DLD1 (cell line): ENCODE results near the gene SYTL1.

ENCODE experiments used
- in situ Hi-C: cut with HindIII; loops from 2 replicates; pipeline ENCODE4 v1.10.0; 2017; ENCODE audit warnings: low sequenced_read_pairs

The SYTL1 gene, protein sequence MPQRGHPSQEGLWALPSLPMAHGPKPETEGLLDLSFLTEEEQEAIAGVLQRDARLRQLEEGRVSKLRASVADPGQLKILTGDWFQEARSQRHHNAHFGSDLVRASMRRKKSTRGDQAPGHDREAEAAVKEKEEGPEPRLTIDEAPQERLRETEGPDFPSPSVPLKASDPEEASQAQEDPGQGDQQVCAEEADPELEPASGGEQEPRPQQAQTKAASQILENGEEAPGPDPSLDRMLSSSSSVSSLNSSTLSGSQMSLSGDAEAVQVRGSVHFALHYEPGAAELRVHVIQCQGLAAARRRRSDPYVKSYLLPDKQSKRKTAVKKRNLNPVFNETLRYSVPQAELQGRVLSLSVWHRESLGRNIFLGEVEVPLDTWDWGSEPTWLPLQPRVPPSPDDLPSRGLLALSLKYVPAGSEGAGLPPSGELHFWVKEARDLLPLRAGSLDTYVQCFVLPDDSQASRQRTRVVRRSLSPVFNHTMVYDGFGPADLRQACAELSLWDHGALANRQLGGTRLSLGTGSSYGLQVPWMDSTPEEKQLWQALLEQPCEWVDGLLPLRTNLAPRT

DNA sequence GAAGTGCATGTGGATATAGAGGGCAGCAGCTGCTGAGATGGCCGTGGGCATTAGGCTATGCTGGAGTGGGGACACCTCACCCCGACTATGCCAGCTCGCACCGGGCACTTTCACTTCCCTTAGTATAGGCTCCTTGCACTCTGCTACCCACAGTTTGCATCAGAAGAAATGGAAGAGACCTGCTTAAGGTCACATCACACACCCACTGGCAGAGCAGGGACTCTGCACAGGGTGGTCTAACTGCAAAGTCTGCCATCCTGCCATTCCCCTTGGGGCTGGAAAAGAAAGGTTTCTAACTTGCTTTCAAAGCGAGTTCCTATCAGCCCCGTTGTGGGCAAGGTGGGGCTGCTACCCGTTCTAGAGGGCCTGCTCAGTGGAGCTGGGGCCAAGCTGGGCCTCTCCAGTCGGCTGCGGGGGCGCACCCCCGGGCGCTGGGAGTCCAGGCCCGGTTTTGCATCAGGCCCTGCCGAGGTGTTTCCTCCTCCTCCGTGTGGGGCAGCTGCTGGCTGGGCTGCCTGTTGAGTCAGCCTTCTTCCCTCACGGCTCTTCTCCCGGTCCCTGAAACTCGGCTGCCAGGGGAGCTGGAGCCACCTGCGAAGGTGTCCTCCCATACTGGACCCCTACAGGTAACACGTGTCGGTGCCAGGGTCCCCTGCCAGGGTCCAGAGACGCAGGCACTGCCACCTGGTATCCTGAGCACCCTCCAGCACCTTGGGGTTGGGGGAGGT lies at the start of gene SYTL1:
Gene SYTL1 (plus strand): TSS at position 498 of the 728 bp plus-strand sequence. CDS start 3,313 bp downstream, outside the sequence.
- in situ Hi-C loops = no loop called here

DNA sequence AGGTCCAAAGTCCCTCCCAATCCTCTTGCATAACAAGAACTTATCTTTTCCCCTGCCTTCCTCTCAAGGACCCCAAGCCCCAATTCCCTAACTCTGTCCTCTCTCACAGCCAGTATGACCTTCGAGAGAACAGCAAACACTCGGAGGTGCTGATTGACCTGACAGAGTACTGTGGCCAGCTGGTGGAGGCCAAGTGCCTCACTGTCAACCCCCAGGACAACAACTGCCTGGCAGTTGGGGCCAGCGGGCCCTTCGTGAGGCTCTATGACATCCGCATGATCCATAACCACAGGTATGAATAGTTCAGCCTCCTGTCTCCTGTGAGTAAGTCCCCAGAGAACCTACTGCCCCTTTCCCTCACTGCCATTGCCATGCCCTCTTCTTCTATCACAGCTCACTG lies 49.7 kb upstream of the SYTL1 start:
- in situ Hi-C loops = loop anchor here (25.0 kb wide), 1 partner anchor 255 kb away; no protein-coding TSS in a partner anchor

DNA sequence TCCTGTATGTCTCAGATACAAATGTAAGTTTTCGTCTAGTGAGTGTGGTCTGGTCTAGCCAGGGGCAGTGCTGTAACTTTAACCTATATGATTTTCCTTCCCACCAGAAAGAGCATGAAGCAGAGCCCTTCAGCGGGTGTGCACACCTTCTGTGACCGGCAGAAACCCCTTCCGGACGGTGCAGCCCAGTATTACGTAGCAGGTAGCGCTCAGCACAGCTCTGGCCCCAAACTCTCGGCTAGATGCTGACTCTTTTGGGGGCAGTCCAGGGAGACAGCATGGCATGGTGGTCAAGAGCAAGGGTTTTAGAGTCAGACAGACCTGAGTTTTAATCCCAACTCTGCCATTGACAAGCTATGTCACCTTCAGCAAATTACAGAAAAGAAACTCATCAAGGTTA lies 47.9 kb upstream of the SYTL1 start:
- in situ Hi-C loops = loop anchor here (25.0 kb wide), 1 partner anchor 257 kb away; no protein-coding TSS in a partner anchor

DNA sequence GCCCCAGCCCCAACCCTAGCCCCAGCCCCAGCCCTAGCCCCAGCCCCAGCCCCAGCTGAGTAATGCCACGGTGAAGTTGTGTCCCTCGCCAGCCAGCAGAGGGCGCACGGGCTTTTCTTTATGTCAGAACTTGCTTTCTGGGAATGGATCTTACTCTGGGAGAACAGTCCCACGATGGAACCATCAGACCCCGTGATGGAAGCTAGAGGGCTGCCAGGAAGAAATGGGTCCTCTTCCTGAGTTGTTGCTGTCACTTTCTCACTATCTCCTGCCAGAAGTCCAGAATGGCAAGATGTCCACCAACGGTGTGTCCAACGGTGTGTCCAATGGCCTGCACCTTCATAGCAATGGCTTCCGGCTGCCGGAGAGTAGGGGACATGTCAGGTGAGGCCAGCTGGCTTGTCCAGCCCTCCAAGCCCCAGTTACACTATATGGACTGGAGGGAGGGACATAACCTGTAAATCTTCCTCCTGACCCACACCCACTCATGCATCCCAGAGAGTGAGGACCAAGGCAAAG lies 45.0 kb upstream of the SYTL1 start:
- in situ Hi-C loops = loop anchor here (25.0 kb wide), 1 partner anchor 260 kb away; no protein-coding TSS in a partner anchor

DNA sequence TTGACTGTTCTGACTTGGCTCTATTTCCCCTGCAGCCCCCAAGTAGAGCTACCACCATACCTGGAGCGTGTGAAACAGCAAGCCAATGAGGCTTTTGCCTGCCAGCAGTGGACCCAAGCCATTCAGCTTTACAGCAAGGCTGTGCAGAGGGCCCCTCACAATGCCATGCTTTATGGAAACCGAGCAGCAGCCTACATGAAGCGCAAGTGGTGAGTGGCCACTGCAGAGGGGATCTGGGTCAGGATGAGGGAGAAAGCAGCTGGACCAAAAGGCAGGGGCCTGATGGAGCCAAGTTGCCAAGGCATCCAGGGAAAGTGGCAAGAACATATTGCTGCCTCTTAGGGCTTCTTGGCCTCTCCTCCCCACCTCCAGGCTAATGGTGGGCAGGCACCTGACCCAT lies 43.9 kb upstream of the SYTL1 start:
- in situ Hi-C loops = loop anchor here (25.0 kb wide), 1 partner anchor 261 kb away; no protein-coding TSS in a partner anchor

DNA sequence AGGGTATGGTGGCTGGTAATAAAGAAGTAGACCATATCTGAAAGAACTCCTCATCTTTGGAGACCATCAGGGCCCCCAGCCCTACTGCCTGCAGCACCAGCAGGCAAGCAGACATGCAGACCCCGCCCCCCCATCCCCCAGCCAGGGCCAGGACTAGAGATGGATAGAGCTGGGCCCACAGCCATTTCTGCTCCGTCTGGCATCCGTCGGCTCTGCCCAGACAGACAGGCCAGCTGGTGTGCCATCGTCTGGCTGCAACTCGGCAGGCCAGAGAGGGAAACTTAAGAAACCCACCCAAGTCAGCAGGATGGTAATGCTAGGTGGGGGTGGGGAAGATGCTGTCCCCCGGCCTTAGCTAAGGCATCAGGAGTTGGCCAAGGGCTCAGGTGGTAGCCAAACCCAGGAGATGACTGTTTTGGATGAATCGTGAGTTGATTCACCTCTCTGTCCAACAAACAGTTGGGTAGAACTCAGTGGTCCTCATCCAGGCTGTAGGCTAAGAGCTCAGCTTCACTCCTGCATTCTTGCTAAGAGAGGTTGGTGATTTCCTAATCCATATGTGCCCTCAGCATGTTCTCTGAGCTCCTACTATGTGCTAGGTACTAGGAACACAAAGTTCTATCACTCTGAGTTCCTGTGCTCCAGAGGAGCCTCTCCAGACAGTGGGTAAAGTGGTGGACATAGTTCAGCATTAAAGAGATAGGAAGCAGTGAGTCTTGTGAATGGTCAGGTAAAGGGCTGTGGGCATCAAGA lies 43.0 kb upstream of the SYTL1 start:
- in situ Hi-C loops = loop anchor here (25.0 kb wide), 1 partner anchor 262 kb away; no protein-coding TSS in a partner anchor

DNA sequence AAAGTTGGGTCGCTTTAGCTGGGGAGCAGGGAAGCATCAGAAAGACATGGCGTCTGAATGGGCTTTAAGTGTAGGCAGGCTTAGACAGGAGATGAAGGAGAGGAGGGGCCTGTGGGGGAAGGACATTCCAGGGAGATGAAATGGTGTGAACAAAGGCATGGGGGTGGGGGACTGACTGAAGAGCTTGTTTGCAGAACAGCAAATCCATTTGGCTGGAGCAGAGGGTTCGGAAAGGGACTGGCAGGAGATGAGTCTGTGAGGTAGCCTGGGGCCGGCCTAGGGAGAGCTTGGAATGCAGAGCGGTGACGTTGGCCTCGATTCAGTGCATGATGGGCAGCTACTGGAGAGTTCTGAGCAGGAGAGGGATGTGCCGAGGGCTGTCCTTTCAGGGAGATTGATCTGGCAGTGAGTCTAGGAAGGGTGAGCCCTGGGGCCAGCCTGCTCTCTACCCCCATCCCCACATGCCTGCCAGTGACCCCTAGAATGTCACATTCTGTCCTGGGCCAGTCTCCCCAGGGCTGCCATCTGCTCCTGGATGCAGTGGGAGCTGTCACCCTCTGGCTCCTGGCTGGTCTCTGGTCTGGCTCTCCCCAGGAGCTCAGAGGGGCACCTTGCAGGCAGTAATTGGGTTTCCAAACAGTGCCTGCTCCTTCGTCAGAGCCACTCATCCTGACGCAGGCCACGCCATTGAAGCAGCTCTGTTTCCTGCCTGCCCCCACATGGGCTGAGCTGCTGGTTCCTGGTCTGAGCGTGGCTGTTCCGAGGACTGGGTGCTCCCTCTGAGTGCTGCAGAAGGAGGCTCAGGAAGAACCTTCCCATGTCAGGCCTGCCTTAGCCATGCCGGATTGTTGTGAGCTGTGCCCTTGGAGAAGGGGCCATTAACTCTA lies 42.2 kb upstream of the SYTL1 start:
- in situ Hi-C loops = loop anchor here (25.0 kb wide), 1 partner anchor 262 kb away; no protein-coding TSS in a partner anchor

DNA sequence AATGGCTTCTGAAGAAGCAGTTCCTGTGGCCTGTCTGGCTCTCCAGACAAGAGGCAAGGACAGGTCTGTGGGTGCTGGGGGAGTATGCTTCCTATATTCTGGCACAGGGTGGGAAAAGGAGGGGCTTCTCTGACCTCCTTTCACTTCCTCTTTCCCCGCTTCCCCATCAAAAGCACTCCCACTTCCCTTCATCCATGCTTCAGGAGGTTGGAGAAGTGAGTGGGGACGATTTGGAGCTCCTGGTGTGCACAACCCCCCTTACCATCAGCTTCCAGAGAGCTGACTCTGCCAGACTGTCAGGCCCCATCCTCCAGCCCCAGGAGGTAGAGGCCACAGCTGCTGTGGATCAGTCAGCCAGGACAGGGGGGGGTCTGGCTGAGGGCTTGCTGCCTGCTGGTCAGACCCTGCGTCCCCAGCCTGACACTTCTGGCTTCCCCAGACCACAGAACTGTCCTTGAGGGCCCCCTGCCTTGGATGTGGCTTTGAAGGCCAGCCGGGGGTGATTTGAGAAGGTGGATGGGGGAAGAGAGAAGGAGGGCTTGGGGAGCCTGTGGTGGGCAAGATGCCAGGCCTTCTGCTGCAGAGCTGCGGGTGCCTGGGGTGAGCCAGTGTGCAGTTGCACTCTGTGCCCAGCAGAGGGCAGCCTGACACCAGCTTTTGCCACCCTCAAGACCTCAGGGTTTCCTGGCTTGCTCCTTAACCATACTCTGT lies 41.3 kb upstream of the SYTL1 start:
- in situ Hi-C loops = no loop called here

DNA sequence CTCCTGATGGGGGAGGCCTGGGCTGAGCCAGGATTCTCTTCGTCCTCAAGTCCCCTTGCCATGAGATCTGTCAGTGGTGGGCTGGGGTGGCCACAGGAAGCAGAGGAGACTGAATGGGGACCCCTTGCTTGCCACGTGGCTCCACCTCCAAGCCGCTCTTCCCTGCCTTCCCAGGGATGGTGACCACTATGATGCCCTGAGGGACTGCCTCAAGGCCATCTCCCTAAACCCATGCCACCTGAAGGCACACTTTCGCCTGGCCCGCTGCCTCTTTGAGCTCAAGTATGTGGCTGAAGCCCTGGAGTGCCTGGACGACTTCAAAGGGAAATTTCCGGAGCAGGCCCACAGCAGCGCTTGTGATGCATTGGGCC lies 40.8 kb upstream of the SYTL1 start:
- in situ Hi-C loops = no loop called here

DNA sequence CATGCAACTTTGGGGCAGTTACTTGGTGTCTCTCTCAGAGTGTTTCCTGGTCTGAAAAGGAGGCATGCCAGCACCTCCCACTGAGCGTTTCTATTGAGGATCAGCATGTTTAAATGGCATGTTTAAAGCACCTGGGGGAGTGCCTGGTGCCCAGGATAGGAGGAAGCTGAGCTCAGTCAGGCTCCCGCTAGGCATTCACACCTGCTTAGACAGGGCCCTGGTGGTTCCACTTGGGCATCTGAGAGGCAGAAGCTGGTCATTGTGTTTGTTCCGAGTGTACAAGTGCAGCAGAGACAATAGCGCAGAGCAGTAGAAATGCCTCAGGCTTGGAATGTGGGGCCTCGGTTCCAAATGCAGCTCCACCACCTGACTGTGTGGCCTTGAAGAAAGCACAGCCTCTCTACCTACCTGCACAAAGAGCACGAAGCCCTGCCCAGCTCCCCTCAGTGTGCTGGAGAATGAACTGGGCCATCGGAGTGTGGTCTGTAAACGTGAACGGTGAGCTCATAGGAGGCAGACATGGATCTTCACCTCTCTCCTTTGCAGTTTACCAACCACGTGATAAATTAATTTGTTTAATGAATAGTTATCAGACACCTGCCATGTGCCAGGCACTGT lies 40.1 kb upstream of the SYTL1 start:
- in situ Hi-C loops = no loop called here

DNA sequence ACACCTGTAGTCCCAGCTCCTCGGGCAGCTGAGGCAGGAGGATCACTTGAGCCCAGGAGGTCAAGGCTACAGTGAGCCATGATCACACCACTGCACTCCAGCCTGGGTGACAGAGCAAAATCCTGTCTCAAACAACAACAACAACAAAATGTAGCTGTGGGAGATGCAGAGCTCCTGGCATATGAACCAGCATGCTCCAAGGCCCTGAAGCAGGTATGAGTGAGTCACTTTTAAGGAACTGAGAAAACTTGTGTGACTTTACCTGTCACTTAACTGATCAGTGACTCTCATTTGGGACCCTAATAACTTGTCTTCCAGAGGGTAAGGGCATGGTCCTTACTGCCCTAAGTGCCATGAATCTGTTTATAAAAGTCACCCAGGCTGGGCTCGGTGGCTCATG lies 39.2 kb upstream of the SYTL1 start:
- in situ Hi-C loops = no loop called here

DNA sequence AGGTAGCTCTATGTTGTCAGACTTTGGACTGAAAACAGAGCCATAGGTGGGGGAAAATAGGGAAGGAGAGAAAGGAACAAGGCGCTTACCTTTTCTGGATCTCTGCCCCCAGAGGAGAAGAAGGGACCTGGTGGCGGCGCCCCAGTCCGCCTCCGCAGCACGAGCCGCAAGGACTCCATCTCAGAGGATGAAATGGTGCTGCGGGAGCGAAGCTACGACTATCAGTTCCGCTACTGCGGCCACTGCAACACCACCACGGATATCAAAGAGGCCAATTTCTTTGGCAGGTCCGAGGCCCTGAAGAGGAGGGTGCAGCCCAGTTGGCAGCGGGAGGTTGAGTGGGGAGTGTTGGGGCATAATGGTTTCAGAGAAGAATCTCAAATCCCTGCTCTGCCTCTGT lies 38.3 kb upstream of the SYTL1 start:
- in situ Hi-C loops = no loop called here

DNA sequence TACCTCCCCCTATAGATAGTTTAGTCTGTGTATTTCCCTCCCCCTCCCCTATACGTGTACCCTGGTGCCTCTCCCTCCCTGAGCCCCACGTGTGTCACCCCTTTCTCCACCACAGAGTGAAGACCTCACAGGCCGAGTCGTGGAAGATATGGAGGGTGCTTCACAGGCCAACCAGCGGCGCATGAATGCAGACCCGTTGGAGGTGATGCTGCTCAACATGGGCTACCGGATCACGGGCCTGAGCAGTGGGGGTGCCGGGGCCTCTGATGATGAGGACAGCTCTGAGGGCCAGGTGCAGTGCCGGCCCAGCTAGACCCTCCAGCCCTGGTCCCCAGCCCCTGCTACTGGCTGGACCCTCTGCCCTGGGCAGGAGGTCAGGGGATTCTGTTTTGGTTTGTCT lies 35.8 kb upstream of the SYTL1 start:
- in situ Hi-C loops = no loop called here

DNA sequence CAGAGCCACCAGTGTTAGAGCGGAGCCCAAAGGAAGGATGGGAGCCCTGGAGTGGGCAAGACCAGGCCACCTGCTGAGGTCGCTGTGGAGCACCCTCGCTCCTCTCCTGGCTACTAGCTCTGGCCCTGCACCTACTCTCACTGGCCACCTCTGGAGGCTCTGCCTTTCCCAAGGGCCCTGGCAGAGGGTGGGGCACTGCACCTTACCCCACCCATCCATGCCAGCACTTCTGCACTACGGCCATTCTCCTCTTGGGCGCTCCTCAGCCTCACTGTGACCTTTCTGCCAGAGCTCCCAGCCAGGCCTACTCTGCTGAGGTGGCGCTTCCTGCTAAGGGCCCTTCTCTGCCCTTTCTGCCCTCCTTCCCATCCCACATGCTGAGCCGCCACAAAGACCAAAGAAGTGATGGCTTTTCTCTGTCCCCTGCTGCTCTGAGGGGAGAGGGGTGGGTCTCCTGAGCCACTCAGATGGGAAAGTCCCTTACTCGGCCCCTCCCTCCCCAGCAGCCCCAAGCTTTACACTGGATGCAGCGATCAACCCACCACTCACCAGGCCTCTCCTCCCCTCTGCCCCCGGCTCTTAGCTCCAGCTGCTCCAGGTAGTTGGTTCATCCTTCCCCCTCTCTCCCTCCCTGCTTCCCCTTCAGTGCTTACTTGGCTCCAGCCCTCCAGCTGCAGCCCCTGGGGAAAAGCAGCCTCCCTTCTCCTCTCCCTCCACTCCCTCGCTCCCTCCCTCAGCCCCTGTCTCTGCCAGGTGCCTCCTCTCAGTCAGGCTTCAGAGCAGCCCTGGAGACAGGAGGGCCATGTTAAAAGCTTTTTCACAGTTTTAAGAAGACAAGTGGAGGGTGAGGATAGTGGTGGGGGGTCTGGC lies 34.7 kb upstream of the SYTL1 start:
- in situ Hi-C loops = no loop called here

DNA sequence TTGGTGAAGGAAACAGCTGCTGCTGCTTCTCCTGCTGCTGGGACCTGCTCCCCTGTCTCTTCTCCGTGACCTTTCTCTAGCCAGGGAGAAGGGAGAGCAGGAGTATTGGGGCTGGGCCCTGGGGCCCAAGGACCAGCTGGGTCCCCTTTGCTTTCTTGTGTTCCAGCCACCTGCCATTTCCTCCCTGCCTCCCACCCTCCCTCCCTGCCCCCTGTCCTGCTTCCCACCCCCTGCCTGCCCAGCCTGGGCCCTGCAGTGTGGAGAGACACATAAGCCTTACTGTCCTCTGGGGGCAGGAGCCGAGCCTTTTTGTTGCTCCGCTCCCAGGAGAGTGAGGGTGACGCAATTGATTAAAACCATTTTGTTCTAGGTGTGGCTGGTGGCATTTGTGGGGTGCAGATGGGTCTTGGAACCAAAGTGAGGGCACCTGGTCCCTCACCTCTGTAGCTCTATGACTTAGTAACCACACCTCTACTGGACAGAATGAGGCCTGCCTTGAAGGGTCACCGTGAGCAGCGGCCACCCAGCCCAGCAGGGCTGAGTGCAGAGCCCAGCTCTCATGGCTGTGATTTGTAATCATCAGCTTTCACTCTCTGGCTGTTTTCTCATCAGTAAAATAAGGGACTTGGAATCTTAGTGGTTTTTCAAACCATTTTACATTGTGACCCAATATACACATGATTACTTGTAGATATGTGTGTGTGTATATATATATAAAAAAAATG lies 33.8 kb upstream of the SYTL1 start:
- in situ Hi-C loops = no loop called here

DNA sequence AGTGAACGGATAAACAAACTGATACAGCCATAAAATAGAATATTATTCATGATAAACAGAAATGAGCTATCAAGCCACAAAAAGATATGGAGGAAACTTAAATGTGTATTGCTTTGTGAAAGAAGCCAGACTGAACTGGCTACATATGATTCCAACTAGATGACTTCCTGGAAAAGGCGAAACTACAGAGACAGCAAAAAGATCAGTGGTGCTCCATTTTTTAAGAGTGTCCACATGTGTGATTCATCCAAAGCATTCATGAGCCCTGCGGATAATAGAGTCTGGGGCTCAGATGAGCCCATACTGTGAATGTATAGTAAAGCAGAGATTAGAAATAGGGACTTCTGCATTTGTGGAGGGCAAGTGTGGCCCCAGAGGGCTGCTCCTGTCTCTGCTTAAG lies 27.7 kb upstream of the SYTL1 start:
- in situ Hi-C loops = no loop called here

DNA sequence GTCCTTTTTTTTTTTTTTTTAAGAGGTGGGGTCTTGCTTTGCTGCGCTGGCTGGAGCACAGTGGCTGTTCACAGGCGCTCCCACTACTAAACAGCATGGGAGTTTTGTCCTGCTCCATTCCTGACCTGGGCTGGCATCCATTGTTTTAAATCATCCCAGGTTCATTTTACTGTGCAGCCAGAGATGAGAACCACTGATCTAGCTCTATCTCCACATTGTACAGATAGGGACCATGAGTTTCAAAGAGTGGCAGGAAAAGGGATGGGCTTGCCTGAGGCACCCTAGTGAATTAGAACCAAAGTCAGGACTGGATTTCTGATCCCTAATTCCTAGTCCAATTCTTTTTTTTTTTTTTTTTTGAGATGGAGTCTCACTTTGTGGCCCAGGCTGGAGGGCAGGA lies 27.1 kb upstream of the SYTL1 start:
- in situ Hi-C loops = no loop called here
